HepG2 (cell line): ENCODE data around the gene C14orf119. TPM values are rescaled to one million over a fixed set of nuclear protein-coding genes. Genes with fewer than 3 reads are reported as not detected.
A peak's percentile ranks its signal among the peaks of the same experiment; 100 is the strongest.

Experiments used
- ATF1 ChIP-seq: IDR thresholded peaks from 2 replicates; pipeline ENCODE4 v1.6.1; 2016; ENCODE audit warnings: mild to moderate bottlenecking, control low read depth
- ATF7-NPFF ChIP-seq: sonication (generic); formaldehyde crosslinking; IDR thresholded peaks from 2 replicates; pipeline ENCODE4 v1.8.1; 2023; ENCODE audit warnings: mild to moderate bottlenecking, low read depth, missing genetic modification reagents, moderate library complexity
- FOXO1 ChIP-seq: sonication (generic); formaldehyde crosslinking; IDR thresholded peaks from 2 replicates; pipeline ENCODE4 v1.4.0; 2020; ENCODE audit warnings: missing genetic modification reagents
- HNF1A ChIP-seq, 2 experiments: sonication (generic) in 1 of 2; formaldehyde crosslinking in 1 of 2; IDR thresholded peaks; 2 replicates each; pipeline versions ENCODE4 v1.4.0 to v1.6.1; 2016 to 2020; ENCODE audit warnings: borderline replicate concordance in 1 of 2, low read depth in 1 of 2, mild to moderate bottlenecking in 1 of 2, missing genetic modification reagents in 1 of 2
- HNRNPK ChIP-seq: fragments of 200-400 bp; formaldehyde crosslinking; IDR thresholded peaks from 2 replicates; pipeline ENCODE4 v1.6.1; 2018; ENCODE audit warnings: low read length, low read depth, moderate library complexity, mild to moderate bottlenecking; ENCODE audit not compliant: poor library complexity, severe bottlenecking
- RERE ChIP-seq: IDR thresholded peaks from 2 replicates; pipeline ENCODE4 v1.6.1; 2016; ENCODE audit warnings: low read depth, missing genetic modification reagents, missing compliant biosample characterization
- SMC3 ChIP-seq: IDR thresholded peaks from 2 replicates; pipeline ENCODE4 v1.6.1; 2011; ENCODE audit warnings: low read length, improper control_type of control experiment
- ZNF256 ChIP-seq: sonication (generic); formaldehyde crosslinking; conservative IDR thresholded peaks from 2 replicates; pipeline ENCODE4 v1.4.0; 2020; ENCODE audit warnings: missing genetic modification reagents
- ZNF280D ChIP-seq: sonication (generic); formaldehyde crosslinking; IDR thresholded peaks from 2 replicates; pipeline ENCODE4 v1.5.1; 2020; ENCODE audit warnings: mild to moderate bottlenecking, missing genetic modification reagents
- ZNF496 ChIP-seq: sonication (generic); formaldehyde crosslinking; IDR thresholded peaks from 2 replicates; pipeline ENCODE4 v1.8.1; 2023; ENCODE audit warnings: mild to moderate bottlenecking, moderate library complexity, missing genetic modification reagents; ENCODE audit not compliant: insufficient replicate concordance
- ZNF672 ChIP-seq: sonication (generic); formaldehyde crosslinking; IDR thresholded peaks from 2 replicates; pipeline ENCODE4 v1.8.1; 2022; ENCODE audit warnings: missing genetic modification reagents
- ZNF7 ChIP-seq: IDR thresholded peaks from 2 replicates; pipeline ENCODE4 v1.6.1; 2016; ENCODE audit warnings: missing biosample characterization, missing genetic modification reagents
- ZSCAN31 ChIP-seq: sonication (generic); formaldehyde crosslinking; IDR thresholded peaks from 2 replicates; pipeline ENCODE4 v1.5.0; 2020; ENCODE audit warnings: low read depth, mild to moderate bottlenecking, missing genetic modification reagents
- polyA plus RNA-seq, 8 experiments: library from polyadenylated mRNA; depleted of rRNA in 3 of 8; stranded (reverse) in 7 of 8; unstranded in 1 of 8; fragments of >200 nt; fragmentation: Illumina TruSeq in 4 of 8; extraction: Trizol in 4 of 8; gene quantifications; 2 replicates each; pipeline versions ENCODE4 v1.2.1 to v1.2.3, GENCODE V29; 2011 to 2016; ENCODE audit warnings: low read depth in 4 of 8, missing spikeins in 1 of 8, mixed read lengths in 1 of 8; ENCODE audit not compliant: insufficient read depth in 1 of 8
- total RNA-seq, 5 experiments: library from RNA; depleted of rRNA; stranded (reverse); fragments of >200 nt; fragmentation: Illumina TruSeq; extraction: Trizol; gene quantifications; 2 replicates each; pipeline ENCODE4 v1.2.3, GENCODE V29; 2016; ENCODE audit warnings: low read depth in 1 of 5

The C14orf119 gene
- total and polyA plus RNA-seq, 2 of the 13 experiments (the other 11 are each of a cell fraction or from before 2014, with no cell fraction given) = 117 to 206 TPM

GRCh38 chr14:23120541-23121251 lies 25.4 kb downstream of the C14orf119 start (continued):
- TF ChIP-seq RERE (peak; percentile 39; the same call in 1 of the 2 replicates), ZNF280D (peak; percentile 69; the same call in 1 of the 2 replicates), ZNF672 (CRISPR knock-in tag) (no peak), ATF7-NPFF (0 out of 2 replicates have a peak, but pooled peaks have one; percentile 75), ATF1 (no peak), ZNF256 (no peak), HNF1A (IDR thresholded peaks at IDR 0.05; ENCODE audit: low read depth) (0 out of 2 replicates have a peak, but pooled peaks have one; percentile 6), HNF1A (CRISPR knock-in tag; IDR thresholded peaks at IDR 0.05; ENCODE audit: borderline replicate concordance) (no peak), SMC3 (peak; percentile 100), HNRNPK (no peak), ZNF496 (no peak), ZSCAN31 (CRISPR knock-in tag) (0 out of 2 replicates have a peak, but pooled peaks have one; percentile 53), FOXO1 (CRISPR knock-in tag) (peak; percentile 87), ZNF7 (CRISPR knock-in tag) (no peak)
